TTC549 (cell line): ENCODE measurements around the gene NACA.

Experiments used
- FAIRE-seq: peaks from 2 replicates; lab custom pipeline; 2012; peaks lifted over from hg19 to GRCh38; lab: Jason Lieb, UNC

NACA gene

GRCh38 chr12:56687223-56688128 is 37.6 kb downstream of the NACA start:
- no peak for FAIRE-seq

- no peak for FAIRE-seq
These were observed 40.2 kb downstream of the NACA start for GRCh38 chr12:56684745-56685359.

DNA sequence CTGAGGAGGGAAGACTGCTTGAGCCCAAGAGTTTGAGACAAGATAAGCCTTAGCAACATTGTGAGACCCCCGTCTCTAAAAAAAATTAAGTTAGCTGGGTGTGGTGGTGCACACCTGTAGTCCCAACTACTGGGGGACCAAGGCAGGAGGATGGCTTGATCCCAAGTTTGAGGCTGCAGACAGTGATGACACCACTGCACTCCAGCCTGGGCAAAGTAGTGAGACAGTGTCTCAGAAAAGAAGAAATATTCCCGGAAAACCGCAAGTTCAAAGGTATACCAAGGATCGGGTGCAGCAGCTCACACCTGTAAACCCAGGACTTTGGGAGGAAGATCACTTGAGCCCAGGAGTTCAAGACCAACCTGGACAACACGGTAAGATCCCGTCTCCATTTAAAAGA is 42.8 kb downstream of the NACA start:
- FAIRE-seq, result no peak

DNA sequence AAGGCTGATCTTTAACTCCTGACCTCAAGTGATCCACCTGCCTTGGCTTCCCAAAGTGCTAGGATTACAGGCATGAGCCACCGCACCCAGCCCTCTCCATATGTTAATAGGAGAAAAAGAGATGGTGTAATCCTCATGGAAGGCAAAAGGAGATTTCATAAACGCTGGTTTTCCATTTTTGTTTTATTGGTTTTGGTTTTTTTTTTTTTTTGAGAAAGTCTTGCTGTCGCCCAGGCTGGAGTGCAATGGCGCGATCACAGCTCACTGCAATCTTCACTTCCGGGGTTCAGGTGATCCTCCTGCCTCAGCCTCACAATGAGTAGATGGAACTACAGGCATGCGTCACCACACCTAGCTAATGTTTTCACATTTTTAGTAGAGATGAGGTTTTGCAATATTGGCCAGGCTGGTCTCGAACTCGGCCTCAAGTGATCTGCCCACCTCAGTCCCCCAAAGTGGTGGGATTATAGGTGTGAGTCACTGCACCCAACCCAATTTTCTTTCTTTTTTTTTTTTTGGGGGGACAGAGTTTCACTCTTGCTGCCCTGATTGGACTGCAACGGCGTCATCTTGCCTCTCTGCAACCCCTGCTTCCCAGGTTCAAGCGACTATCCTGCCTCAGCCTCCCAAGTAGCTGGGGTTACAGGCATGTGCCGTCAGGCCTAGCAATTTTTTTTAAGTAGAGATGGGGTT is 45.1 kb downstream of the NACA start:
- no peak for FAIRE-seq

DNA sequence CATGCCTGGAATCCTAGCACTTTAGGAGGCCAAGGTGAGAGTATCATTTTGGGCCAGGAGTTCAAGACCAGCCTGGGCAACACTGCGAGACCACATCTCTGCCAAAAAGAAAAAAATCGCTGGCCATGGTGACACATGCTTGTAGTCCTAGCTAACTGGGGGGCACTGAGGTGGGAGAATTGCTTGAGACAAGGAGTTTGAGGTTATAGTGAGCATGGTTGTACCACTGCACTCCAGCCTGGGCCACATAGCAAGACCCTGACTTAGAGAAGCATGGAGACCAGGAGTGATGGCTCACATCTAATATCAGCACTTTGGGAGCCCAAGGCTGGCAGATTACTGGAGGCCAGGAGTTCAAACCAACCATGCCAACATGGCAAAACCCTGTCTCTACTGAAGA is 46.2 kb downstream of the NACA start:
- FAIRE-seq, result no peak

GRCh38 chr12:56677680-56678079 is 47.4 kb downstream of the NACA start:
- no peak for FAIRE-seq

DNA sequence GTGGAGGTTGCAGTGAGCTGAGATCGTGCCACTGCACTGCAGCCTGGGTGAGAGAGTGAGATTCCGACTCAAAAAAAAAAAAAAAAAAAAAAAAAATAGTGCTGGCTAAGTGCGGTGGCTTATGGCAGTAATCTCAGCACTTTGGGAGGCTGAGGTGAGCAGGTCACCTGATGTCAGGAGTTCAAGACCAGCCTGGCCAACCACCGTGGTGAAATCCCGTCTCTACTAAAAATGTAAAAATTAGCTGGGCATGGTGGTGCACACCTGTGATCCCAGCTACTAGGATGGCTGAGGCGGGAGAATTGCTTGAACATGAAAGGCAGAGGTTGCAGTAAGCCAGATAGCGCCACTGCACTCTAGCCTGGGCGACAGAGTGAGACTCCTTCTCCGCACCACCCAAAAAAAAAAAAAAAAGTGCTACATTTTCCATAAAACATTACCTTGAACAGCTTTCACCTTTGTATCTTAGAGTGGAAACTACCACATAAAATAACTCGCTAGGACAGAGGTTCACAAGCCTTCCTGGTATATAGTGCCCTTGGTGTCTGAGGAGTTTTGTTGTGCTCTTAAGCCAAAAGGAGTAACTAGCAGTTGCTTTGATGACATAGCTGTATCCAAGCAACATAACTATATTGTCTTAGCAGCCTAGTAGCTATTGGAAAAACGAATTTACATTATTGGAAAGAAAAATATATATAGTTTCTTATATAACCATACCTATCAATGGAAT is 48.1 kb downstream of the NACA start:
- no peak for FAIRE-seq

- no peak for FAIRE-seq
These were observed 53.5 kb downstream of the NACA start for GRCh38 chr12:56671608-56672007.

GRCh38 chr12:56670836-56671235 is 54.3 kb downstream of the NACA start:
- FAIRE-seq, result no peak

DNA sequence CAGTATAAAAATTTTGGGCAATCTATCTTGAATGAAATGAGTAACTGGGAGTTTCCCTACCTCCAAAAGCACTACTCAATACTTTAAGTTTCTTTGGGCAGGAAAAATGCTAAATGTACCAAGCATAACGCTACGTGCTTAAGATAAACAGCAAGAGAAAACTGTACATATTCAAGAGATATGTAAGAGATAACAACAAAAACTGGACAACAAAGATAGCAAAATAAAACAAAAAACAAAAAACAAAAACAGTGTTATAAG is 57.0 kb downstream of the NACA start:
- FAIRE-seq, result no peak
